ENCODE results near the gene NEK9. TPM values are rescaled to one million over a fixed set of nuclear protein-coding genes. Genes with fewer than 3 reads are reported as not detected.

NEK9 gene
- total RNA-seq, 1 experiment from 2014 or later, result 44.8 TPM

GRCh38 chr14:75032939-75033338 is 93.9 kb downstream of the NEK9 start:
- Histone ChIP-seq H3K4me3 (no peak overlapping the region), H3K9me3 (replicated peaks) (no peaks in the 10 kb centered on the region), H3K36me3 (no peaks in the 10 kb centered on the region; the same call in 1 of the 2 replicates), H3K27ac (no peak overlapping the region), H3K27me3 (no peaks in the 10 kb centered on the region), H3K4me1 (peaks cover 6% of the 10 kb centered on the region)
- no peak for DNase-seq

GRCh38 chr14:75030147-75030546 is 96.7 kb downstream of the NEK9 start:
- Histone ChIP-seq H3K4me1 (peaks cover 6% of the 10 kb centered on the region), H3K4me3 (no peak overlapping the region), H3K9me3 (replicated peaks) (no peaks in the 10 kb centered on the region), H3K36me3 (no peaks in the 10 kb centered on the region; the same call in 1 of the 2 replicates), H3K27ac (no peak overlapping the region), H3K27me3 (no peaks in the 10 kb centered on the region)
- no peak for DNase-seq

Other genes starting within 250 kb of the NEK9 start
- gene DLST, start 245.1 kb downstream of the NEK9 start, total RNA-seq (2014; rRNA removed; shearing (Covaris generic)), result 41.6 and 49.8 TPM in 2 replicates
- gene RPS6KL1, start 203.8 kb downstream of the NEK9 start, total RNA-seq (2014; rRNA removed; shearing (Covaris generic)), result 1.8 TPM in 2 replicates
- gene PGF, start 171.5 kb downstream of the NEK9 start, total RNA-seq (2014; rRNA removed; shearing (Covaris generic)), result 115 and 120 TPM in 2 replicates
- 56.8 and 64.7 TPM in 2 replicates for gene EIF2B2, start 124.1 kb downstream of the NEK9 start, total RNA-seq (2014; rRNA removed; shearing (Covaris generic))
- 6.9 and 9.3 TPM in 2 replicates for gene MLH3, start 75.6 kb downstream of the NEK9 start, total RNA-seq (2014; rRNA removed; shearing (Covaris generic))
- 31.9 and 43.1 TPM in 2 replicates for gene ACYP1, start 63.0 kb downstream of the NEK9 start, total RNA-seq (2014; rRNA removed; shearing (Covaris generic))
- gene ZC2HC1C, start 57.4 kb downstream of the NEK9 start, total RNA-seq (2014; rRNA removed; shearing (Covaris generic)), result not detected in 2 replicates
- gene TMED10, start 49.6 kb upstream of the NEK9 start, total RNA-seq (2014; rRNA removed; shearing (Covaris generic)), result 119 and 123 TPM in 2 replicates
- gene FOS, start 151.8 kb upstream of the NEK9 start, total RNA-seq (2014; rRNA removed; shearing (Covaris generic)), result 2.9 and 3.1 TPM in 2 replicates

All from SJCRH30 (cell line).